ENCODE results near the gene DNAJC7.

DNA sequence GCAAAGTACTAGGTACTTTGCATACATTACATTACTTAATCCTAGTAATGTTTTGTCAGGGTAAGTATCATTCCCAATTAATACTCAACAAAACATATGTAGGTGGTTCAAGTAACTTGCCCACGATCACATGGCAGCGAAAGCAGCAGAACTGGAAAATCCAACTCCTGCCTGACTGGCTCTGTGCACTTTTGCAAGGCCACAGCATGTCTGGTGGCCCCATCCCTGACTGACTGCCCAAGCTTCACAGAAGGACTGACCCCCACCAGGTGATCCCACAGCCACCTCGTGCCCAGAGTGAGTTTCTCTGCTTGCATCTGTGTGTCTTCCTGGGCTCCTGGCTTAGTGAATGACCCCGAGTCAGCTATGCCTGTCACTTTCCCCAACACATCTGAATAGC is 39.2 kb downstream of the DNAJC7 start:
- TF ChIP-seq ARID1B (IDR thresholded peaks at IDR 0.05) (no peak), GTF2F1 (IDR thresholded peaks at IDR 0.05; ENCODE audit: low read depth, low read length) (no peak), VEZF1 (CRISPR knock-in tag; IDR thresholded peaks at IDR 0.05) (no peak), SMC3 (conservative IDR thresholded peaks at IDR 0.05; ENCODE audit: insufficient read depth, low read depth, low read length) (no peak), IRF2 (CRISPR knock-in tag; IDR thresholded peaks at IDR 0.05) (no peak)
